GM19043 (cell line): Measurements from ENCODE around the gene PIK3CG.
A peak's percentile ranks its signal among the peaks of the same experiment; 100 is the strongest.
"Not testable (repeated sequence)": the region's sequence is repeated elsewhere in the genome, so short reads cannot be mapped to it uniquely, and the experiment has no call there.

Source experiments
- ATAC-seq: cut with Tn5 transposase; IDR thresholded peaks from one replicate; pipeline ENCODE4 v1.9.1; 2021; ENCODE audit warnings: low read depth; ENCODE audit not compliant: unreplicated experiment

The PIK3CG gene

DNA sequence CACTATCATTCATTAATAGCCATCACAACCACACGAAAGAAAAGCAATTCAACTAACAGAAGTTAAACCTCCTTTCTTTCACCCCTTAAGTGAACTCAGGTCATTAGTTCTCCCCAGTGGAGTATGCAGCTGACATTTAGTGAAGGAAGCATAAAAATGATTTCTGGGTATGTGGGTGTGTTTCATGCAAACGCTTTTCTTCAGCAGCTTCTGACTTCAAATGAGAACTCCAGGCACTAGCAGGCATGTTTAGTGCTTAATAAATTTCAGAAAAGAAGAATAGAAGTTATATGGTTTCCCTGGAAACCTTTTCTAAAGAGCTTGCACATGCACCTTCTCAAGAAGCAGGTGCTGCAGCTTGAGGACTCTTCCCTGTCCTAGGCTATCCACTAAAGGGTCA is 62.5 kb downstream of the PIK3CG start:
- ATAC-seq = no peak

DNA sequence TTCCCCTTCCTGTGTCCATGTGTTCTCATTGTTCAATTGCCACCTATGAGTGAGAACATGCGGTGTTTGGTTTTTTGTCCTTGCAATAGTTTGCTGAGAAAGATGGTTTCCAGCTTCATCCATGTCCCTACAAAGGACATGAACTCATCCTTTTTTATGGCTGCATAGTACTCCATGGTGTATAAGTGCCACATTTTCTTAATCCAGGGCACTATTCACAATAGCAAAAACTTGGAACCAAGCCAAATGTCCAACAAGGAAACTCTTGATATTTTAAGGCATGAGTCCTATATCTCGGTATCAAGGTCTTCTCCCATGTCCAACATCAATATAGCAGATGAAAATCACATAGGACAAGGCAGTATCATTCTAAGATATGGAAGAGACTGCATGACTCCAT is 64.5 kb downstream of the PIK3CG start:
- ATAC-seq = not testable (repeated sequence)

GRCh38 chr7:106936236-106936635 is 71.2 kb downstream of the PIK3CG start:
- ATAC-seq = no peak

DNA sequence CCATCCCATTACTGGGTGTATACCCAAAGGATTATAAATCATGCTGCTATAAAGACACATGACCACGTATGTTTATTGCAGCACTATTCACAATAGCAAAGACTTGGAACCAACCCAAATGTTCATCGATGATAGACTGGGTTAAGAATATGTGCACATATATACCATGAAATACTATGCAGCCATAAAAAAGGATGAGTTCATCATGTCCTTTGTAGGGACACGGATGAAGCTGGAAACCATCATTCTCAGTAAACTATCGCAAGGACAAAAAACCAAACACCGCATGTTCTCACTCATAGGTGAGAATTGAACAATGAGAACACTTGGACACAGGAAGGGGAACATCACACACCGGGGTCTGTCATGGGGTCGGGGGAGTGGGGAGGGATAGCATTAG is 73.0 kb downstream of the PIK3CG start:
- not testable (repeated sequence) for ATAC-seq

GRCh38 chr7:106938803-106939202 is 73.7 kb downstream of the PIK3CG start:
- ATAC-seq = no peak

GRCh38 chr7:106944035-106944665 is 79.1 kb downstream of the PIK3CG start:
- no peak for ATAC-seq

GRCh38 chr7:106947244-106947728 is 82.2 kb downstream of the PIK3CG start:
- ATAC-seq = peak; percentile 63

DNA sequence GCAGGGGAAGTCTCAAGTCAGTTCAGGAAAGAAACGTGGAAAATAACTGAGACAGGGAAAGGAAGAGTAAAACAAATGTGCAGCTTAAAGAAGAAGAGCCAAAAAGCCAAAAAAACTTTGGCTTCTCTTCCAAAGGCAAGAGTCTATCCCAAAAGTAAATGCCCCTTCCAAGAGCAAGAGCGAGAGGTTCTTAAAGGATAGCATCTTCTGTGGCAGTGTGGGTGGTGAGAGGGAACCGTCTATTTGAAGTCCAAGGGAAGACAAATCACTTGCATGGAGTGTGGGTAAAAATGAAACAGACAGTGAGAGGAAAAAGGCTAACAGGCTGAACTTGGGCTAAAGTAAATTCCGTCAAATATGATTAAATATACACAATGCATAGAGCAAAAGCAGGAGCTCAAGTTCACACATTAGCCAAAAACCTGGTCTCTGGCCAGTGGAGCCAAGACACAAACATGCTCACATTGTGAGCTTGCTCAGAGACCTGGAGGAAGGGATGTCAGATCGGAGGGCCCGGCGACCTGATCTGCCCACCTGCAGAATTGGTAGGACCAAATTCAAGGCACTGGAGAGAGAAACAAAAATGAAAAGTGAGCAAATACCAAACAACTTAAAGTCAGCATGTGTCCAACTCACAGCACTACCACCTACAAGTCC is 87.0 kb downstream of the PIK3CG start:
- no peak for ATAC-seq

DNA sequence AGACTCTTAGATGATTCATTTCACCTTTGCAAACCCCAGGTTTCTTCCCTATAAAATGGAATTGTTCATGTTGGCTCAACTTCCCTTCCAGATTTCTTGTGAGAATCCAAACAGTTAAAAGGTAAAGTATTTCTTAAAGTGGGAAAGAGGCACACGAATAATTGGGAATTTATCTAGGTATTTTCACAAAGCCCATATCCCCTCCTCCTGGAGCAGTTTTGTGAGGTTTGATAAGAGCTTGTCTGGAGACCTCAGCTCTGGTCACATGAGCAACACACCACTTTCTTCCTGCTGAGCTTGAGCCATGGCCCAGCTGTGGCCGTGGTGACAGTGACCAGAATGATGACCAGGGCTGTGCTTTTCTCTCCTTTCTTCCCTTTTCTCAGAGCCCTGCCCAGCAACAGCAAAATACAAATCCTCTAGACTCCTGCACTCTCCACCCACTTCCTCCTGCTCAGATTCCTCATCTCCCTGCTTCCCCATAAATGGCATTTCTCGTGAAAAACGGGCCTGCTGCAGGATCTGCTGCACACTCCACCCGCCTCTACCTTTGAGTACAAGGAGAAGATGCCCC is 87.7 kb downstream of the PIK3CG start:
- ATAC-seq = no peak

DNA sequence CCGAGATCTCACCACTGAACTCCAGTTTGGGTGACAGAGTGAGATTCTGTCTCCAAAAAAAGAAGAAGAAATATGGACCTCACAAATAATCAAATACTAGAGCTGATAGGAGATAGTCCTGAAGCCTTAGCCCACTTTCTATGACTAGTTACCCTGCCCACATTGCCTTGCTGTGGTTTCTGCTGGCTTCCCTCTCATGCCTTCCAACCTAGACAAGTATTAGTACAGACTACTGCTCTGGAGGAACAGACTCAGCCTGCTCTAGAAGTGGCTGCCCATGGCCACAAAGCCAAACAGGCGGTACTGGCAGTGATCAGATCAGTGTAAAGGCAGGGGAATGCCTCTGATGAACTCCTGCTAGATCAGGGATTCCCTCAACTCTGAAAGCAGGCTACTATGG is 89.8 kb downstream of the PIK3CG start:
- no peak for ATAC-seq

- not testable (repeated sequence) for ATAC-seq
Observed at GRCh38 chr7:106955857-106956256, 90.8 kb downstream of the PIK3CG start.
